A673 (cell line): ENCODE results near the gene GALNT9. TPM values are rescaled to one million over a fixed set of nuclear protein-coding genes. Genes with fewer than 3 reads are reported as not detected.

Experiments
- BruUV-seq: library from RNA; stranded (reverse); fragments of 400-500 nt; replicated peaks from 2 replicates; lab custom pipeline; 2021; lab: Mats Ljungman, UMichigan
- CTCF ChIA-PET: fragments of 300-600 bp; sonication (Branson Sonifier 250); formaldehyde crosslinking; loops from one replicate; lab custom pipeline; 2022; ENCODE audit warnings: antibody characterized with exemption; lab: Charles Lee
- POLR2A ChIA-PET: fragments of 300-600 bp; sonication (Branson Sonifier 250); formaldehyde crosslinking; loops from one replicate; lab custom pipeline; 2022; ENCODE audit warnings: antibody characterized with exemption; ENCODE audit not compliant: low non-redundant PET; lab: Charles Lee
- DNase-seq: peaks from one replicate; pipeline ENCODE4 v3.0.0-alpha.2; 2015; ENCODE audit warnings: low spot score
- H3K27ac ChIP-seq: fragments of 200-600 bp; sonication (generic); 2 replicates; pipeline ENCODE4 v1.5.1; 2016; ENCODE audit warnings: mixed run types, low read depth, mild to moderate bottlenecking, mixed read lengths, antibody characterized with exemption, low read length; ENCODE audit not compliant: poor library complexity, severe bottlenecking
- H3K27me3 ChIP-seq: fragments of 200-600 bp; sonication (generic); replicated peaks from 2 replicates; pipeline ENCODE4 v1.6.1; 2017; ENCODE audit warnings: mixed run types, low read depth, mild to moderate bottlenecking, mixed read lengths, antibody characterized with exemption, low read length; ENCODE audit not compliant: insufficient read depth, poor library complexity
- H3K36me3 ChIP-seq: fragments of 200-600 bp; sonication (generic); 2 replicates; pipeline ENCODE4 v1.6.1; 2016; ENCODE audit warnings: mixed run types, mild to moderate bottlenecking, mixed read lengths, antibody characterized with exemption, low read length; ENCODE audit not compliant: insufficient read depth, poor library complexity, severe bottlenecking
- H3K4me1 ChIP-seq: fragments of 200-600 bp; sonication (generic); 2 replicates; pipeline ENCODE4 v1.6.1; 2017; ENCODE audit warnings: mixed run types, mild to moderate bottlenecking, mixed read lengths, antibody characterized with exemption, low read length; ENCODE audit not compliant: insufficient read depth, poor library complexity, severe bottlenecking
- H3K4me3 ChIP-seq: fragments of 200-600 bp; sonication (generic); 2 replicates; pipeline ENCODE4 v1.5.1; 2016; ENCODE audit warnings: low read depth, mixed run types, mild to moderate bottlenecking, mixed read lengths, low read length; ENCODE audit not compliant: poor library complexity, severe bottlenecking
- H3K9me3 ChIP-seq: fragments of 200-600 bp; sonication (generic); 2 replicates; pipeline ENCODE4 v1.6.1; 2016; ENCODE audit warnings: mixed run types, low read depth, mild to moderate bottlenecking, mixed read lengths, antibody characterized with exemption, low read length; ENCODE audit not compliant: poor library complexity, severe bottlenecking
- CTCF ChIP-seq: fragments of 300-800, 200-600 bp; sonication (generic); conservative IDR thresholded peaks from 2 replicates; pipeline ENCODE4 v1.5.1; 2017; ENCODE audit warnings: low read depth, mild to moderate bottlenecking, antibody characterized with exemption, low read length, moderate library complexity, mixed read lengths
- EZH2 ChIP-seq: fragments of 200-600 bp; sonication (generic); IDR thresholded peaks from 2 replicates; pipeline ENCODE4 v1.6.1; 2017; ENCODE audit warnings: borderline replicate concordance, low read depth, mild to moderate bottlenecking, mixed read lengths, antibody characterized with exemption, low read length; ENCODE audit not compliant: poor library complexity, severe bottlenecking
- intact Hi-C: fragments of 100-400 bp; cut with micrococcal nuclease; formaldehyde crosslinking; loops from one replicate; pipeline ENCODE4 v1.10.0; 2022; ENCODE audit not compliant: unreplicated experiment
- total RNA-seq: library from RNA; stranded (reverse); gene quantifications from 2 replicates; pipeline ENCODE4 v1.2.3, GENCODE V29; 2021

GALNT9 gene
- total RNA-seq, 1 experiment from 2014 or later, result 7.4 TPM

GRCh38 chr12:132280406-132280805 is 49.0 kb downstream of the GALNT9 start:
- TF ChIP-seq CTCF (no peak), EZH2 (no peak)
- Histone ChIP-seq H3K27me3 (no peaks in the 10 kb centered on the region), H3K27ac (no peak overlapping the region), H3K9me3 (no peaks in the 10 kb centered on the region), H3K36me3 (no peaks in the 10 kb centered on the region), H3K4me3 (no peak overlapping the region), H3K4me1 (no peaks in the 10 kb centered on the region)
- POLR2A ChIA-PET, result no interaction called here
- no peak for DNase-seq
- CTCF ChIA-PET, result no interaction called here
- no TSS peak for BruUV-seq
- intact Hi-C loops, result no loop called here

- H3K36me3 ChIP-seq, result no peaks in the 10 kb centered on the region
- BruUV-seq, result no TSS peak
- no peak overlapping the region for H3K27ac ChIP-seq
- H3K9me3 ChIP-seq, result no peaks in the 10 kb centered on the region
- no peaks in the 10 kb centered on the region for H3K27me3 ChIP-seq
- ChIA-PET POLR2A (no interaction called here), CTCF (no interaction called here)
- TF ChIP-seq EZH2 (no peak), CTCF (no peak)
- no peaks in the 10 kb centered on the region for H3K4me1 ChIP-seq
- H3K4me3 ChIP-seq, result no peak overlapping the region
- no peak for DNase-seq
- intact Hi-C loops, result no loop called here
These were observed 49.5 kb downstream of the GALNT9 start for GRCh38 chr12:132279930-132280329.

GRCh38 chr12:132279184-132279889 is 50.1 kb downstream of the GALNT9 start:
- Histone ChIP-seq H3K36me3 (no peaks in the 10 kb centered on the region), H3K27ac (no peak overlapping the region), H3K9me3 (no peaks in the 10 kb centered on the region), H3K4me1 (no peaks in the 10 kb centered on the region), H3K4me3 (no peak overlapping the region), H3K27me3 (no peaks in the 10 kb centered on the region)
- ChIA-PET CTCF (no interaction called here), POLR2A (no interaction called here)
- no TSS peak for BruUV-seq
- no peak for TF ChIP-seq EZH2
- no peak for TF ChIP-seq CTCF
- peak; percentile 28 for DNase-seq
- intact Hi-C loops, result no loop called here
